ENCODE data around the gene RIIAD1.

DNA sequence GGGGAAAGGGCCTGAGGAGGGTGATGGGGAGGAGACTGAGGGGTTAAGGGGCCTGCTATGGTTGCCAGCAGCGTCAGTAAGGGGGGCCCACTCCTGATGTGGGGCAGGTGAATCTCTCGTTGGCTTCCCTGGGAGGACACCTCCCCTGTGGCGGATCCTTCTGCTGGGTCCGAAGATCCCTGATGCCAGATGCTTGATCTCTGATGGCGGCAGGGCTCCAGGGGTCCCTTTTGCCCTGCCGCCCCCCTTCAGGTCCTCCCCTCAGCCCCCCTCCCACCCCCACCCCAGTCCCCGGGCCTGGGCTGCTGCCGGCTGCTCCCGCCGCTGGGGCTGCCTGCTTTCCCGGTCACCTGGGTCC lies 4.9 kb upstream of the RIIAD1 start:
- TF ChIP-seq, protein P1, sequence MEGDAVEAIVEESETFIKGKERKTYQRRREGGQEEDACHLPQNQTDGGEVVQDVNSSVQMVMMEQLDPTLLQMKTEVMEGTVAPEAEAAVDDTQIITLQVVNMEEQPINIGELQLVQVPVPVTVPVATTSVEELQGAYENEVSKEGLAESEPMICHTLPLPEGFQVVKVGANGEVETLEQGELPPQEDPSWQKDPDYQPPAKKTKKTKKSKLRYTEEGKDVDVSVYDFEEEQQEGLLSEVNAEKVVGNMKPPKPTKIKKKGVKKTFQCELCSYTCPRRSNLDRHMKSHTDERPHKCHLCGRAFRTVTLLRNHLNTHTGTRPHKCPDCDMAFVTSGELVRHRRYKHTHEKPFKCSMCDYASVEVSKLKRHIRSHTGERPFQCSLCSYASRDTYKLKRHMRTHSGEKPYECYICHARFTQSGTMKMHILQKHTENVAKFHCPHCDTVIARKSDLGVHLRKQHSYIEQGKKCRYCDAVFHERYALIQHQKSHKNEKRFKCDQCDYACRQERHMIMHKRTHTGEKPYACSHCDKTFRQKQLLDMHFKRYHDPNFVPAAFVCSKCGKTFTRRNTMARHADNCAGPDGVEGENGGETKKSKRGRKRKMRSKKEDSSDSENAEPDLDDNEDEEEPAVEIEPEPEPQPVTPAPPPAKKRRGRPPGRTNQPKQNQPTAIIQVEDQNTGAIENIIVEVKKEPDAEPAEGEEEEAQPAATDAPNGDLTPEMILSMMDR (IDR thresholded peaks at IDR 0.05): no peak
- no peak for TF ChIP-seq EP300 (IDR thresholded peaks at IDR 0.05)
- TF ChIP-seq POLR2A (IDR thresholded peaks at IDR 0.05): no peak

Data from stomach (tissue), 4 donors.